Mesenteric fat pad (tissue), 1 donor: ENCODE results near the gene FREM1. TPM values are rescaled to one million over a fixed set of nuclear protein-coding genes. Genes with fewer than 3 reads are reported as not detected.

ENCODE experiments used
- DNase-seq: peaks from one replicate; pipeline ENCODE4 v3.0.0-alpha.2; 2020; ENCODE audit warnings: low spot score
- total RNA-seq: library from RNA; stranded (reverse); fragmentation: NEBNext Ultra II Directional; extraction: Animal tissue kit (Norgen Biotek cat#: 25700); gene quantifications from one replicate; pipeline ENCODE4 v1.2.1, GENCODE V29; 2021
- donor health status: DM: yes; HTN: yes; CAD: no.

Gene FREM1
- total RNA-seq, 1 donor from 2014 or later, result 6.4 TPM

- DNase-seq, result no peak
These were observed 647 bp downstream of the FREM1 start for GRCh38 chr9:14909601-14909960.

- DNase-seq, result no peak
These were observed 1.0 kb downstream of the FREM1 start for GRCh38 chr9:14909181-14909580.

- DNase-seq, result no peak
These were observed 1.7 kb downstream of the FREM1 start for GRCh38 chr9:14908295-14909180.

- no peak for DNase-seq
These were observed 2.5 kb downstream of the FREM1 start for GRCh38 chr9:14907696-14908095.

GRCh38 chr9:14907360-14907685, 2.9 kb downstream of the FREM1 start:
- no peak for DNase-seq

- DNase-seq, result no peak
These were observed 3.4 kb downstream of the FREM1 start for GRCh38 chr9:14906644-14907359.

- no peak for DNase-seq
These were observed 4.2 kb downstream of the FREM1 start for GRCh38 chr9:14906000-14906399.

- DNase-seq, result no peak
These were observed 7.2 kb downstream of the FREM1 start for GRCh38 chr9:14903040-14903439.

GRCh38 chr9:14902561-14902960, 7.7 kb downstream of the FREM1 start:
- DNase-seq, result no peak

- no peak for DNase-seq
These were observed 10.4 kb downstream of the FREM1 start for GRCh38 chr9:14899815-14900193.

- DNase-seq, result no peak
These were observed 11.0 kb downstream of the FREM1 start for GRCh38 chr9:14899042-14899814.

GRCh38 chr9:14895806-14896205, 14.4 kb downstream of the FREM1 start:
- no peak for DNase-seq

- DNase-seq, result no peak
These were observed 16.9 kb downstream of the FREM1 start for GRCh38 chr9:14893280-14893679.

- no peak for DNase-seq
These were observed 18.9 kb downstream of the FREM1 start for GRCh38 chr9:14891332-14891731.

GRCh38 chr9:14889451-14889850, 20.8 kb downstream of the FREM1 start:
- no peak for DNase-seq

GRCh38 chr9:14888875-14889274, 21.4 kb downstream of the FREM1 start:
- no peak for DNase-seq

GRCh38 chr9:14888272-14888671, 22.0 kb downstream of the FREM1 start:
- no peak for DNase-seq

GRCh38 chr9:14887149-14887548, 23.1 kb downstream of the FREM1 start:
- DNase-seq, result no peak

GRCh38 chr9:14883310-14883944, 26.8 kb downstream of the FREM1 start:
- DNase-seq, result no peak

GRCh38 chr9:14882090-14882489, 28.1 kb downstream of the FREM1 start:
- DNase-seq, result no peak

GRCh38 chr9:14881006-14881405, 29.2 kb downstream of the FREM1 start:
- DNase-seq, result no peak

GRCh38 chr9:14870090-14870489, 40.1 kb downstream of the FREM1 start:
- no peak for DNase-seq
